Spleen (tissue), 11 donors: ENCODE data around the gene HGFAC. TPM values are rescaled to one million over a fixed set of nuclear protein-coding genes. Genes with fewer than 3 reads are reported as not detected.
A peak's percentile ranks its signal among the peaks of the same experiment; 100 is the strongest.

Experiments used
- DNase-seq: peaks from one replicate; pipeline ENCODE4 v3.0.0-alpha.2; 2020
- H3K27ac ChIP-seq, 8 donors: fragments of 200-600 bp; sonication (generic) in 7 of 8; 1 replicate in 4 of 8; 2 replicates in 4 of 8; pipeline versions ENCODE4 v1.5.0 to v1.8.0; 2016 to 2021; ENCODE audit warnings: inconsistent platforms in 4 of 8, mild to moderate bottlenecking in 4 of 8, moderate library complexity in 1 of 8
- H3K27me3 ChIP-seq, 7 donors: fragments of 200-600 bp; sonication (generic) in 6 of 7; replicated peaks in 1 of 7; 1 replicate in 4 of 7; 2 replicates in 3 of 7; pipeline versions ENCODE4 v1.5.0 to v1.8.0; 2016 to 2021; ENCODE audit warnings: inconsistent platforms in 3 of 7, mild to moderate bottlenecking in 1 of 7
- H3K36me3 ChIP-seq, 6 donors: fragments of 200-600 bp; sonication (generic) in 5 of 6; 1 replicate in 4 of 6; 2 replicates in 2 of 6; pipeline versions ENCODE4 v1.5.0 to v1.8.0; 2016 to 2021; ENCODE audit warnings: inconsistent platforms in 2 of 6
- H3K4me1 ChIP-seq, 6 donors: fragments of 200-600 bp; sonication (generic) in 5 of 6; 1 replicate in 3 of 6; 2 replicates in 3 of 6; pipeline versions ENCODE4 v1.5.0 to v1.8.0; 2016 to 2021; ENCODE audit warnings: inconsistent platforms in 3 of 6
- H3K4me3 ChIP-seq, 8 donors: fragments of 200-600 bp; sonication (generic) in 7 of 8; 1 replicate in 4 of 8; 2 replicates in 4 of 8; pipeline versions ENCODE4 v1.5.0 to v1.8.0; 2016 to 2021; ENCODE audit warnings: inconsistent platforms in 4 of 8, mild to moderate bottlenecking in 4 of 8, moderate library complexity in 2 of 8
- H3K9me3 ChIP-seq, 8 donors: fragments of 200-600 bp; sonication (generic) in 7 of 8; 1 replicate in 4 of 8; 2 replicates in 4 of 8; pipeline versions ENCODE4 v1.5.0 to v1.8.0; 2016 to 2021; ENCODE audit warnings: inconsistent platforms in 4 of 8
- POLR2A ChIP-seq, 3 donors: fragments of 450-650 bp; IDR thresholded peaks; one replicate each; pipeline ENCODE4 v1.5.1; 2017; ENCODE audit warnings: antibody characterized with exemption in 3 of 3, mild to moderate bottlenecking in 1 of 3
- POLR2AphosphoS5 ChIP-seq, 3 donors: sonication (generic); formaldehyde crosslinking; IDR thresholded peaks; one replicate each; pipeline ENCODE4 v1.5.1; 2017; ENCODE audit warnings: antibody characterized with exemption in 3 of 3
- WGBS, 5 donors: extraction: QIAGEN DNeasy Blood & Tissue Kit in 3 of 5; methylation state at CpG; one replicate each; pipeline versions ENCODE4 v1.1.5 to v1.1.7; 2013 to 2018; 5-methylcytosine and 5-hydroxymethylcytosine counted together
- intact Hi-C: fragments of 100-400 bp; cut with DNase I; formaldehyde crosslinking; loops from one replicate; pipeline ENCODE4 v1.15.0; 2023; ENCODE audit warnings: low total_unique reads
- polyA plus RNA-seq, 3 donors: library from polyadenylated mRNA; stranded (reverse); fragments of 200-250 nt; gene quantifications; one replicate each; pipeline ENCODE4 v1.2.1, GENCODE V29; 2013
- total RNA-seq, 7 donors: library from RNA; depleted of rRNA in 3 of 7; stranded (reverse); fragments of >200 nt in 3 of 7; fragmentation: NEBNext Ultra II Directional in 4 of 7; extraction: Animal tissue kit (Norgen Biotek cat#: 25700) in 4 of 7; gene quantifications; one replicate each; pipeline versions ENCODE4 v1.1.0 to v1.2.1, GENCODE V29; 2016 to 2021
- TF ChIP-seq, protein P1 (sequence below), 11 experiments: fragments of 200-600 bp in 7 of 11; fragments of 450-650 bp in 4 of 11; sonication (generic) in 4 of 11; IDR thresholded peaks in 8 of 11; conservative IDR thresholded peaks in 3 of 11; 1 replicate in 7 of 11; 2 replicates in 4 of 11; pipeline versions ENCODE4 v1.4.0 to v1.8.0; 2016 to 2021; ENCODE audit warnings: antibody characterized with exemption in 11 of 11, inconsistent platforms in 4 of 11, mild to moderate bottlenecking in 1 of 11
- donor health status: healthy with polysubstance abuse.
- donor health status: DM: no; HTN: no; CAD: no; lungs with moderate emphysema.
- donor health status: DM: no; HTN: no; CAD: no.
- donor health status: Bipolar disorder and iron deficiency.
- donor health status: healthy.
- donor health status: DM: no; HTN: no; CAD: no.
- donor health status: DM: yes; HTN: yes; CAD: no.

The HGFAC gene
- total and polyA plus RNA-seq, 10 donors: 0.11 to 0.47 (median 0.32) TPM; not detected in 5

DNA sequence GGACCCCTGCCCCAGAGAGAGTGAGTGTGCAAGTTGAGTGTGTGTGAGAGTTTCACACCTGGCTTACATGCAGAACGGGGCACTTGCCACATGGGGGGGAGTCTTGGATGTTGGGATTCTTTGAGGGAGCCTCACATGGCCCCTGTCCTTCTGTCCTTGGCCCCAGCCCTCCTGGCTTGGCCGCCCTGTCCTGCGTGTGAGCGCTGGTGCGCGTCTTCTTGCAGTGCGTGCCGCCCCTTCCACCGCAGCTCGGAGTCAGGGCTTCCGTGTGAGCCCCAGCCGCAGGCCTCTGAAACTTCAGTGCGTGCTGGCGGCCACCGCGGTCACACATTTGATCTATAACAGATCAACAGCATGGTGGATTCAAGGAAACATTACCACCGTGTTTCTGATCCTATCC is 30.1 kb upstream of the HGFAC start:
- peak; percentile 66 for DNase-seq

DNA sequence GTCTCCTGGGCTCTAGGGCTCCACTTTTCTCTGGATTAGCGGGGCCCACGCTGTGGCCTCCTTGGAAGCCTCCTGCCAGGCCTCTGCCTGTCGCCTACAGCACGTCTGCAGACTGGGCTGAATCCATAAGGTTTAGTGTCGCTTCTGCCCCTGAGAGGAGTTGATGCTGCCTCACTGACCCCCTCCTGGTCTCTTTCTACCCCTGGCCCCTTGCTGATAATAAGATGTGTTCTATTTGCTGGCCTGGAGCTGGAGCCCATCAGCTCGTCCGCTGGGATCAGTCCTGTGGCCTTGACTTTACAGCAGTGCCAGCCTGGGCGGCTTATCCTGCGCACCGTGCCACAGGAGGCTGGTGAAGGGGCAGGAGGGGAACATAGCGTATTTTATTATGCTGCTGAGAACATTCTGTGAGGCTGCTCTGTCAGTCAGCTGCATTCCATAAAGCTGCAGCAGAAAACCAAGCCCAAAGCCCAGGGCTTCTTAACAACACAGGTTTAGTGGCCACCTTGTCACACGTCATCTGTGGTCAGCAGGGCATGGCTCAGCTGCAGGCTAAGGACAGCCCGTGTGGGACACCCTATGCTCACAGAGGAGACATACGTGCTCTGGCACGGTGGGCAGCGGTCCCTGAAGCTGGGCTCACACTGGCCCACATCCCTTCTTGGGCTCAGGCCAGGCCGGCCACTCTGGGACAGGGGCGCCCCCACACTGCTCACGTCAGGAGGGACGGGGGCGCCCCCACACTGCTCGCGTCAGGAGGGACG is 29.3 kb upstream of the HGFAC start:
- DNase-seq: peak; percentile 45
- Histone ChIP-seq H3K4me3 (no peak overlapping the region), H3K27ac (no peak overlapping the region), H3K4me1 (peaks cover 0 to 9% (median 0%) of the 10 kb centered on the region in 6 donors), H3K27me3 (no peaks in the 10 kb centered on the region), H3K9me3 (no peaks in the 10 kb centered on the region), H3K36me3 (peaks cover 0 to 22% (median 3%) of the 10 kb centered on the region in 6 donors)
- intact Hi-C loops: no loop called here
- TF ChIP-seq POLR2A (IDR thresholded peaks at IDR 0.05): no peak
- no peak for TF ChIP-seq POLR2AphosphoS5 (IDR thresholded peaks at IDR 0.05)
- TF ChIP-seq, protein P1, sequence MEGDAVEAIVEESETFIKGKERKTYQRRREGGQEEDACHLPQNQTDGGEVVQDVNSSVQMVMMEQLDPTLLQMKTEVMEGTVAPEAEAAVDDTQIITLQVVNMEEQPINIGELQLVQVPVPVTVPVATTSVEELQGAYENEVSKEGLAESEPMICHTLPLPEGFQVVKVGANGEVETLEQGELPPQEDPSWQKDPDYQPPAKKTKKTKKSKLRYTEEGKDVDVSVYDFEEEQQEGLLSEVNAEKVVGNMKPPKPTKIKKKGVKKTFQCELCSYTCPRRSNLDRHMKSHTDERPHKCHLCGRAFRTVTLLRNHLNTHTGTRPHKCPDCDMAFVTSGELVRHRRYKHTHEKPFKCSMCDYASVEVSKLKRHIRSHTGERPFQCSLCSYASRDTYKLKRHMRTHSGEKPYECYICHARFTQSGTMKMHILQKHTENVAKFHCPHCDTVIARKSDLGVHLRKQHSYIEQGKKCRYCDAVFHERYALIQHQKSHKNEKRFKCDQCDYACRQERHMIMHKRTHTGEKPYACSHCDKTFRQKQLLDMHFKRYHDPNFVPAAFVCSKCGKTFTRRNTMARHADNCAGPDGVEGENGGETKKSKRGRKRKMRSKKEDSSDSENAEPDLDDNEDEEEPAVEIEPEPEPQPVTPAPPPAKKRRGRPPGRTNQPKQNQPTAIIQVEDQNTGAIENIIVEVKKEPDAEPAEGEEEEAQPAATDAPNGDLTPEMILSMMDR (IDR thresholded peaks at IDR 0.05 in 8 of 11, conservative IDR thresholded peaks at IDR 0.05 in 3 of 11): no peak
- 87 to 92% (median 89%) methylated on average over 13 to 24 of the region's 24 CpGs for WGBS, 5 donors

More for the DNA sequence above, 30.1 kb upstream of the HGFAC start:
- WGBS, 5 donors: 88 to 93% (median 92%) methylated on average over 17 of the region's 17 CpGs
- intact Hi-C loops: no loop called here
- TF ChIP-seq POLR2AphosphoS5 (IDR thresholded peaks at IDR 0.05) (no peak), POLR2A (IDR thresholded peaks at IDR 0.05) (no peak)
- TF ChIP-seq, protein P1 (IDR thresholded peaks at IDR 0.05 in 8 of 11, conservative IDR thresholded peaks at IDR 0.05 in 3 of 11): no peak
- Histone ChIP-seq H3K27ac (no peak overlapping the region), H3K36me3 (peaks cover 0 to 15% (median 0%) of the 10 kb centered on the region in 6 donors), H3K4me1 (peaks cover 0 to 9% (median 0%) of the 10 kb centered on the region in 6 donors), H3K4me3 (no peak overlapping the region), H3K27me3 (no peaks in the 10 kb centered on the region), H3K9me3 (no peaks in the 10 kb centered on the region)

DNA sequence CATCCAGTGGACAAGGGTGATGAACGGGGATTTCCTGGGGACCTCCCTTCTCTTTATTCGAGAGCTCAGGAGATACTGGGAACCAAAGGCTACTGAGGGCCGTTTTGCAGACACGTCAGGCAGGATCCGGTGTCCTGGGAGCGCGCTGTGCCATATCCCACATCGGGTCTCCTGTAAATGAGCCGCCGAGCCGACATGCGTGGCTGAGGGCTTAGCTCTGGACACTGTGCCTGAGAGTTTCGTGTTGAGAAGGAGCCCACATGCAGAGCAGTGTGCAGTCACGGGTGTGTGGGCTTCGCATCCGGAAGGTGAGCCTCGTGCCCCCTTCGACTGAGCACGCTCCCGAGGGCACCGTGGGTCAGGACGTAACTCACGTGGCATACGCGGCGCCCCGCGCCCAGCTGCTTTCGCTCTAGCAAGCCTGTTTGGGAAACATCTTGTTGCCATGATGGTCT is 28.5 kb upstream of the HGFAC start:
- H3K27ac ChIP-seq: no peak overlapping the region

More for the DNA sequence above, 28.5 kb upstream of the HGFAC start:
- Histone ChIP-seq H3K4me3 (no peak overlapping the region), H3K9me3 (no peaks in the 10 kb centered on the region), H3K36me3 (peaks cover 0 to 30% (median 8%) of the 10 kb centered on the region in 6 donors), H3K27me3 (no peaks in the 10 kb centered on the region), H3K4me1 (peaks cover 0 to 9% (median 0%) of the 10 kb centered on the region in 6 donors)
- intact Hi-C loops: no loop called here
- WGBS, 5 donors: 89 to 93% (median 93%) methylated on average over 17 to 29 of the region's 29 CpGs
- TF ChIP-seq POLR2A (IDR thresholded peaks at IDR 0.05) (no peak), POLR2AphosphoS5 (IDR thresholded peaks at IDR 0.05) (no peak)
- TF ChIP-seq, protein P1 (IDR thresholded peaks at IDR 0.05 in 8 of 11, conservative IDR thresholded peaks at IDR 0.05 in 3 of 11): no peak
- peak; percentile 51 for DNase-seq
